SJCRH30 (cell line): ENCODE results near the gene RAB40A. TPM values are rescaled to one million over a fixed set of nuclear protein-coding genes. Genes with fewer than 3 reads are reported as not detected.
"Not testable (repeated sequence)": the region's sequence is repeated elsewhere in the genome, so short reads cannot be mapped to it uniquely, and the experiment has no call there.

Experiments used
- DNase-seq, 2 experiments: peaks; one replicate each; pipeline ENCODE4 v3.0.0-alpha.2; 2015 to 2020
- H3K27ac ChIP-seq: fragments of 250-450 bp; sonication (Bioruptor Pico); 2 replicates; pipeline ENCODE4 v1.5.1; 2020; ENCODE audit warnings: mild to moderate bottlenecking, moderate library complexity
- H3K27me3 ChIP-seq: fragments of 250-450 bp; sonication (Bioruptor Pico); 2 replicates; pipeline ENCODE4 v1.5.1; 2020; ENCODE audit warnings: mild to moderate bottlenecking, moderate library complexity
- H3K36me3 ChIP-seq: fragments of 250-450 bp; sonication (Bioruptor Pico); 2 replicates; pipeline ENCODE4 v1.5.1; 2020; ENCODE audit warnings: mild to moderate bottlenecking, moderate library complexity
- H3K4me1 ChIP-seq: fragments of 250-450 bp; sonication (Bioruptor Pico); 2 replicates; pipeline ENCODE4 v1.5.1; 2020; ENCODE audit warnings: mild to moderate bottlenecking, moderate library complexity
- H3K4me3 ChIP-seq: fragments of 250-450 bp; sonication (Bioruptor Pico); 2 replicates; pipeline ENCODE4 v1.5.1; 2020; ENCODE audit warnings: mild to moderate bottlenecking, moderate library complexity
- H3K9me3 ChIP-seq: fragments of 250-450 bp; sonication (Bioruptor Pico); replicated peaks from 2 replicates; pipeline ENCODE4 v1.5.1; 2020; ENCODE audit warnings: mild to moderate bottlenecking, moderate library complexity
- total RNA-seq: library from RNA; depleted of rRNA; stranded (reverse); fragments of >200 nt; shearing (Covaris generic); gene quantifications from 2 replicates; pipeline ENCODE4 v1.2.3, GENCODE V29; 2014; rRNA removed

Gene RAB40A
- total RNA-seq, 1 experiment from 2014 or later, result 0.04 TPM

GRCh38 chrX:103464072-103464773, 55.1 kb downstream of the RAB40A start:
- H3K4me3 ChIP-seq, result peak overlapping the region; percentile 44
- peak; percentile 53 to 70 for DNase-seq
- H3K36me3 ChIP-seq, result no peaks in the 10 kb centered on the region
- H3K4me1 ChIP-seq, result no peaks in the 10 kb centered on the region
- no peak overlapping the region; the same call in 1 of the 2 replicates for H3K27ac ChIP-seq
- H3K9me3 ChIP-seq, result no peaks in the 10 kb centered on the region
- H3K27me3 ChIP-seq, result no peaks in the 10 kb centered on the region

GRCh38 chrX:103461156-103461555, 58.1 kb downstream of the RAB40A start:
- Histone ChIP-seq H3K4me1 (no peaks in the 10 kb centered on the region), H3K9me3 (no peaks in the 10 kb centered on the region), H3K27ac (no peak overlapping the region), H3K27me3 (no peaks in the 10 kb centered on the region), H3K36me3 (no peaks in the 10 kb centered on the region), H3K4me3 (no peak overlapping the region)
- DNase-seq, result no peak

GRCh38 chrX:103460001-103460755, 59.1 kb downstream of the RAB40A start:
- H3K27me3 ChIP-seq, H3K36me3 ChIP-seq, H3K4me1 ChIP-seq, H3K4me3 ChIP-seq, H3K9me3 ChIP-seq, H3K27ac ChIP-seq, DNase-seq: not testable (repeated sequence)

- Histone ChIP-seq H3K27ac (no peak overlapping the region), H3K9me3 (0 out of 2 replicates have a peak, but pooled peaks cover 2% of the 10 kb centered on the region), H3K36me3 (no peaks in the 10 kb centered on the region), H3K27me3 (no peaks in the 10 kb centered on the region), H3K4me1 (0 out of 2 replicates have a peak, but pooled peaks cover 5% of the 10 kb centered on the region), H3K4me3 (no peak overlapping the region)
- peak; percentile 38 to 65 for DNase-seq
Measured at GRCh38 chrX:103453655-103454054, 65.6 kb downstream of the RAB40A start.

Other genes with a start within 250 kb of the RAB40A start
- gene TCEAL5, start 242.7 kb downstream of the RAB40A start, total RNA-seq, result not detected in 2 replicates
- gene BEX2, start 208.5 kb downstream of the RAB40A start, total RNA-seq, result not detected in 2 replicates
- gene TCEAL7, start 189.2 kb downstream of the RAB40A start, total RNA-seq, result 39.1 and 42.9 TPM in 2 replicates
- 154 and 183 TPM in 2 replicates for gene TCEAL9, start 163.0 kb downstream of the RAB40A start, total RNA-seq
- gene BEX3, start 143.0 kb downstream of the RAB40A start, total RNA-seq, result 226 and 238 TPM in 2 replicates
- 98.4 and 112 TPM in 2 replicates for gene TCEAL4, start 66.0 kb upstream of the RAB40A start, total RNA-seq
- 24.1 and 26.0 TPM in 2 replicates for gene TCEAL3, start 88.5 kb upstream of the RAB40A start, total RNA-seq
- 45.2 and 56.1 TPM in 2 replicates for gene TCEAL1, start 109.5 kb upstream of the RAB40A start, total RNA-seq
- gene MORF4L2, start 167.2 kb upstream of the RAB40A start, total RNA-seq, result 864 and 876 TPM in 2 replicates
- not detected in 2 replicates for gene TMEM31, start 191.4 kb upstream of the RAB40A start, total RNA-seq